Measurements from ENCODE around the gene PTPN9. TPM values are rescaled to one million over a fixed set of nuclear protein-coding genes. Genes with fewer than 3 reads are reported as not detected.

The PTPN9 gene
- total and polyA plus RNA-seq, 10 of the 15 experiments (the other 5 are each of a cell fraction or from before 2014, with no cell fraction given): 7.8 to 29.1 (median 18.5) TPM

DNA sequence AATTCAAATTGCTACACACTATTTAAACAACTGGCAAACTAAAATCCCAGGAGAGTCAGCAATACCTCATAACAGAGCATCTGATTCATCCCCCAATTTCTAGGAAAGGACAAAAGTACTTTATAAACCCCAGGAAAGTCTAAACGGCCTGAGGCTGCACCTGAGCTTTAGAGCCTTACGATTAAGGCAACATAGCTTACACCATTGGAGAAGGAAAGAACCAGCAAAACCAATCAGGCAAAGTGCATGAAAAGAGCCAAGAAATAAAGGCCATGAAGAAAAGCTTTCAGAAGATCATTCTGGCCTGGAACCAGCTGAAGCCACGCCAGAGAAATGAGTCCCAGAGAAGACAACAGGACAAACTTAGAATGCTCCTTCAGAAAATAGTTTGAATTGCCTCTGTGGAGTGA is 48.1 kb downstream of the PTPN9 start:
- intact Hi-C loops (cut with micrococcal nuclease; ENCODE audit: unreplicated experiment): no loop called here
- RAD21 ChIA-PET (ENCODE audit: unreplicated experiment): no interaction called here
- Histone ChIP-seq H4K20me1 (ENCODE audit: control insufficient read depth, insufficient read depth) (no peaks in the 10 kb centered on the region), H3K4me3 (no peak overlapping the region), H3K36me3 (ENCODE audit: control insufficient read depth in 2 of 2, insufficient read depth in 2 of 2, low read length in 1 of 2) (no peaks in the 10 kb centered on the region; a peak in 1 of 4 replicates), H3K9me3 (replicated peaks; ENCODE audit: control insufficient read depth, insufficient read depth, low read length) (no peaks in the 10 kb centered on the region), H3K27me3 (replicated peaks in 1 of 2; ENCODE audit: control insufficient read depth in 2 of 2, insufficient read depth in 2 of 2, low read length in 1 of 2) (no peaks in the 10 kb centered on the region), H3K4me1 (ENCODE audit: control insufficient read depth, insufficient read depth, low read length) (no peaks in the 10 kb centered on the region), H3K79me2 (ENCODE audit: control insufficient read depth, insufficient read depth, low read length) (no peaks in the 10 kb centered on the region), H2AFZ (ENCODE audit: control insufficient read depth, low read depth, low read length) (no peak overlapping the region), H3K4me2 (ENCODE audit: control insufficient read depth, insufficient read depth) (no peak overlapping the region), H3K27ac (ENCODE audit: control insufficient read depth, insufficient read depth) (no peak overlapping the region), H3K9ac (ENCODE audit: control insufficient read depth, insufficient read depth, low read length) (no peak overlapping the region)
- DNase-seq (ENCODE audit: low read depth, low spot score): no peak
- WGBS (ENCODE audit: insufficient coverage, insufficient replicate concordance, low lambda C conversion rate, missing lambda C conversion rate): 79% methylated on average over 3 of the region's 3 CpGs
- no peak for FAIRE-seq
- in situ Hi-C loops (cut with MboI): no loop called here
- BruUV-seq (replicated peaks): no TSS peak
- SMC1A ChIA-PET (ENCODE audit: uncharacterized antibody, unreplicated experiment): no interaction called here
- CTCF ChIA-PET: interaction anchor here (0.6 to 1.1 kb wide), 3 partner anchors 10 to 132 kb away, joined by 3 to 4 read pairs (median 4); no protein-coding TSS in a partner anchor
- no peak for TF ChIP-seq SP1 (IDR thresholded peaks at IDR 0.05; ENCODE audit: low read depth, low read length)
- TF ChIP-seq NBN (IDR thresholded peaks at IDR 0.05): no peak
- TF ChIP-seq FOXM1 (IDR thresholded peaks at IDR 0.05; ENCODE audit: low read depth, low read length): no peak
- TF ChIP-seq IRF4 (IDR thresholded peaks at IDR 0.05; ENCODE audit: low read depth, low read length): no peak
- no peak for TF ChIP-seq SMAD1 (IDR thresholded peaks at IDR 0.05; ENCODE audit: low read depth, partially characterized antibody)
- no peak for TF ChIP-seq YBX1 (IDR thresholded peaks at IDR 0.05)
- POLR2A ChIA-PET: no interaction called here
- ATAC-seq: no peak

GRCh38 chr15:75530169-75530568 is 48.9 kb downstream of the PTPN9 start:
- Histone ChIP-seq H3K9me3 (replicated peaks; ENCODE audit: control insufficient read depth, insufficient read depth, low read length) (no peaks in the 10 kb centered on the region), H3K36me3 (ENCODE audit: control insufficient read depth in 2 of 2, insufficient read depth in 2 of 2, low read length in 1 of 2) (no peaks in the 10 kb centered on the region; a peak in 1 of 4 replicates), H3K4me1 (ENCODE audit: control insufficient read depth, insufficient read depth, low read length) (no peaks in the 10 kb centered on the region), H3K27me3 (replicated peaks in 1 of 2; ENCODE audit: control insufficient read depth in 2 of 2, insufficient read depth in 2 of 2, low read length in 1 of 2) (no peaks in the 10 kb centered on the region), H3K27ac (ENCODE audit: control insufficient read depth, insufficient read depth) (no peak overlapping the region), H2AFZ (ENCODE audit: control insufficient read depth, low read depth, low read length) (no peak overlapping the region), H3K4me3 (no peak overlapping the region), H3K4me2 (ENCODE audit: control insufficient read depth, insufficient read depth) (no peak overlapping the region), H4K20me1 (ENCODE audit: control insufficient read depth, insufficient read depth) (no peaks in the 10 kb centered on the region), H3K9ac (ENCODE audit: control insufficient read depth, insufficient read depth, low read length) (no peak overlapping the region), H3K79me2 (ENCODE audit: control insufficient read depth, insufficient read depth, low read length) (no peaks in the 10 kb centered on the region)
- in situ Hi-C loops (cut with MboI): no loop called here
- no peak for ATAC-seq
- FAIRE-seq: no peak
- SMC1A ChIA-PET (ENCODE audit: uncharacterized antibody, unreplicated experiment): no interaction called here
- intact Hi-C loops (cut with micrococcal nuclease; ENCODE audit: unreplicated experiment): no loop called here
- BruUV-seq (replicated peaks): no TSS peak
- RAD21 ChIA-PET (ENCODE audit: unreplicated experiment): no interaction called here
- POLR2A ChIA-PET: no interaction called here
- DNase-seq (ENCODE audit: low read depth, low spot score): no peak
- 100% methylated on average over 3 of the region's 4 CpGs for WGBS (ENCODE audit: insufficient coverage, insufficient replicate concordance, low lambda C conversion rate, missing lambda C conversion rate)
- CTCF ChIA-PET: no interaction called here
- TF ChIP-seq MYC (IDR thresholded peaks at IDR 0.05; ENCODE audit: insufficient read depth, insufficient read length, insufficient replicate concordance, low read length, severe bottlenecking): no peak
- TF ChIP-seq CEBPB (IDR thresholded peaks at IDR 0.05; ENCODE audit: borderline replicate concordance in 1 of 2, low read depth in 2 of 2, low read length in 2 of 2): no peak
- TF ChIP-seq, protein P1, sequence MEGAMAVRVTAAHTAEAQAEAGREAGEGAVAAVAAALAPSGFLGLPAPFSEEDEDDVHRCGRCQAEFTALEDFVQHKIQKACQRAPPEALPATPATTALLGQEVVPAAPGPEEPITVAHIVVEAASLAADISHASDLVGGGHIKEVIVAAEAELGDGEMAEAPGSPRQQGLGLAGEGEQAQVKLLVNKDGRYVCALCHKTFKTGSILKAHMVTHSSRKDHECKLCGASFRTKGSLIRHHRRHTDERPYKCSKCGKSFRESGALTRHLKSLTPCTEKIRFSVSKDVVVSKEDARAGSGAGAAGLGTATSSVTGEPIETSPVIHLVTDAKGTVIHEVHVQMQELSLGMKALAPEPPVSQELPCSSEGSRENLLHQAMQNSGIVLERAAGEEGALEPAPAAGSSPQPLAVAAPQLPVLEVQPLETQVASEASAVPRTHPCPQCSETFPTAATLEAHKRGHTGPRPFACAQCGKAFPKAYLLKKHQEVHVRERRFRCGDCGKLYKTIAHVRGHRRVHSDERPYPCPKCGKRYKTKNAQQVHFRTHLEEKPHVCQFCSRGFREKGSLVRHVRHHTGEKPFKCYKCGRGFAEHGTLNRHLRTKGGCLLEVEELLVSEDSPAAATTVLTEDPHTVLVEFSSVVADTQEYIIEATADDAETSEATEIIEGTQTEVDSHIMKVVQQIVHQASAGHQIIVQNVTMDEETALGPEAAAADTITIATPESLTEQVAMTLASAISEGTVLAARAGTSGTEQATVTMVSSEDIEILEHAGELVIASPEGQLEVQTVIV (IDR thresholded peaks at IDR 0.05; ENCODE audit: borderline replicate concordance, partially characterized antibody): no peak
- no peak for TF ChIP-seq ZNF592 (IDR thresholded peaks at IDR 0.05)
- no peak for TF ChIP-seq IRF3 (IDR thresholded peaks at IDR 0.05)
